NCI-H1930 (cell line): ENCODE results near the gene FNIP2.
"Not testable (repeated sequence)": the region's sequence is repeated elsewhere in the genome, so short reads cannot be mapped to it uniquely, and the experiment has no call there.

Source experiments
- DNase-seq, 2 experiments: peaks; one replicate each; lab custom pipeline; 2025; lab: John Stamatoyannopoulos, UW

The FNIP2 gene

DNA sequence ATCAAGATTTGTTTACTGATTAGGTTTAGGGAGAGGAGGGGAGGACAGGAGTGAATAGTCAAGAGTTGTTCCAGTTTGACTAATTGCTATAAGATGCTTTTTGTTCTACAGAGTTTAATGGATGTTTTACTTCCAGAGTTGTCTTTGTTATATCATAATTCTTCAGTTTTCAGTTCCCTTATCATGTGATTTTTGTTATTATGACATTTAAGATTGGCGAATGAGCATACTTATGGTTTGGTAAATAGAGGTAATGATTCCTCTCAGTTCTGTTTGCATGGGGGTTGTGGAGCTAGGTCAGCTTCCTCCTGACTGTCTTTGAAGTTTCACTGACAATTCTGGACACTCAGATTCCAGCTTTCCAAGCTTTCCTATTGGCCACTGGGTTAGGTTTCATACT is 24.6 kb downstream of the FNIP2 start:
- DNase-seq: not testable (repeated sequence)

GRCh38 chr4:158796370-158797140 is 27.7 kb downstream of the FNIP2 start:
- DNase-seq: no peak

- no peak for DNase-seq
Measured at GRCh38 chr4:158798062-158798461, 29.2 kb downstream of the FNIP2 start.

DNA sequence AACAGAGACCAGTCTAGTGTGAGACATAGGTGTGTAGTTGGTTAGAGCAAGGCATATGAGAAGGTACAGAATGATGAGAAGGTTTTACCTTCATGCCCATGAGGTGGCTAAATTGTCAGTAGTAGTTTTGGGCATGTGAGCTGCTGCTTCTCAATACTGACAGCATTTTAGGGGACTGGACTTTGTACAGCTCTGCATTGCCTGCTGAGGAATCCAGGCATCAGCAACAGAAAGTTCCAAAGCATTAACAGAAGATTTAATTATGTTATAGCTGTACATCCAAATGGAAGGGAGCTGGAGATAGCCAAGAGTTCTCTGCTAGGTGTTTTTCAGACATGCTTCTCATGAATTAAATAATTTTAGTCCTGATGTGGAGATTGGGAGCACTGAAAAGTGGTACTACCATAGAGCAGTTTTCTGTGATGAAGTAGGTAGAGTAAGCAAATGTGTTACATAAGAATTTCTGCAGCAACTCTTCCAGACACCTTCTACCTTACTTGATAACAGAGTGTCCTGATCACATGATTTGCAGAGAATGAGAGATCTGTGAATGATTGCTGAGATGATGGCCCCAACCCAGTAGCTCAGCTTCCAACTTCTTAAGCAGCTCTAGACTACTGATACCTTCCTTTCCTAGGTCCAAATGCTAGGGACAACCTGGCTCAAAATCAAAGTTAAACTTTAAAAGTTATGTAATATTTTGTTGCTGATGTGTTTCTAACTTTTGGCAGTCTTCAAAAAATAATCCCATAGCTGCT is 30.4 kb downstream of the FNIP2 start:
- no peak for DNase-seq

GRCh38 chr4:158799856-158800255 is 31.0 kb downstream of the FNIP2 start:
- DNase-seq: no peak

GRCh38 chr4:158801066-158801465 is 32.2 kb downstream of the FNIP2 start:
- no peak for DNase-seq

DNA sequence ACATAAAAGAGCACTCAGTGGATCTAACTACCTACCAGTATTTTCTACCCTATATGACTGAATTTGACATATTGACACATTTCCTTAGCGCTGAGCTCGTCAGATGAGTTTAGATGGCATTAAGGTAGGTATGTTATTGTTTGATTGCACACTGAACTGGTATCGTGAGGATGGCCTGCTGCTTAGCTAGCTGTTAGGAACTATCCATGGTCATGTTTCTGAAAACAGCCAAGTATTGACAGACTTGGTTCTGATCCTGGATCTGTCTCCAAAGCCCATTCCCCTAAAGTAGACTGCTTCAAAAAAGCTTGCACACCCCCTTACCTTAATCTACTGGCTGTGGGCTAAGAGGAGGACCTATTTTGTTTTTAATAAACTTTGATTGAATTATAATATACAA is 32.9 kb downstream of the FNIP2 start:
- DNase-seq: no peak

DNA sequence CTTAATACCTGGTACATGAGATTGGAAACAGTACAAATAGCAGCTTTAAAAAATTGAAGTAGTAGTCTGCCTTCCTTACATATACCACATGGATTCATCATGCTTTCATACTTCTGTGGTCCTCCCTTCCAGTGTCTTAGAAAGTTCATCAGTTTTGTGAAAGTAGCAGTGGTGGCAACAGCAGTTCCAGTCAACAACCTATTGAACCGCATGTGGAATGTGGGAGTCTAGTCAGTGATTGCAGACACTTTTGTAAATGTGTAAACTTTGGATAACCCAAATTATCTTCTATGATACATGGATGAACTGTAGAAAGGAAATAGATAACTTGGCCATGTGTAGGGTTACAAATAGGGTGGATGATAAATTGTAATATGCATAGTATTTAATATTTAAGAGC is 34.1 kb downstream of the FNIP2 start:
- no peak for DNase-seq

DNA sequence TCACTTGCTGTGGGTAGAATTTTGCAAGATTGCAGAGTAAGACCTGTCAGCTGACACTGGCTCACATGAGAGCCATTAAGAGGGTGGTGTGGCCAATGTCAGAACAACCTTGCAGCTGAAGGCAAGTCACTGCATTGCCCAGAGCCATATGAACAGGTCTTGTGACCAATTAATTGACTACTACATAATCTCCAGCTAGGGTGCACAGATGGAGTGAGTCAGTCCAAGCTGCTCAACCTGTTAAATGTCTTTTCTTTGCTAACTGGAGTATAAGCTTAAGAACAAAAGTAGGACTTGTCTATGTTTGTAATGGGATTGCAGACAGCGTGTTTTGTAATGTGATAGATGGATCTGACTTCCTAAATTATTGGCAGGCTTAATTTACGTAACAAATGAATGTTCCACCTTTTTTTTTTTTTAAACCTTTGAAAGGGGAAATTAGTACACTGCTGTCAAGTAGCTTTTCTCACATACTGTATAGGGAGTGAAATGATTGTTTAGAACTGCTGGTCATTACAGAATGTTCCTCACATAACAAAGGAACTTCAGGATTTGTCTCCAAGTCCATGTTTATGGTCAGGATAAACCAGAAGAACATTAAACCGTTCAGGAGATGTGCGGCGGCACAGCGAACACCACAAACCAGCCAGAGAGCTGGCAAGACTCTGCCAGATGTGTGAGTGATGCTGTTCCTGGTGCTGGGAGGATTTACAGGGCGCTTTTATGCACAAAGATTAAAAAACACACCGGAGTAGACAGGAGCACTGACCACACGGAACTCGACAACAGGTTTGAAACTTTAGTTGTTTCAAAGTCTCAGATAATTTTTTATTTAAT is 37.0 kb downstream of the FNIP2 start:
- no peak for DNase-seq

GRCh38 chr4:158807691-158808090 is 38.9 kb downstream of the FNIP2 start:
- no peak for DNase-seq

GRCh38 chr4:158808399-158808798 is 39.6 kb downstream of the FNIP2 start:
- DNase-seq: no peak

- DNase-seq: not testable (repeated sequence)
Measured at GRCh38 chr4:158809208-158809607, 40.4 kb downstream of the FNIP2 start.

GRCh38 chr4:158809611-158810486 is 41.0 kb downstream of the FNIP2 start:
- no peak for DNase-seq

DNA sequence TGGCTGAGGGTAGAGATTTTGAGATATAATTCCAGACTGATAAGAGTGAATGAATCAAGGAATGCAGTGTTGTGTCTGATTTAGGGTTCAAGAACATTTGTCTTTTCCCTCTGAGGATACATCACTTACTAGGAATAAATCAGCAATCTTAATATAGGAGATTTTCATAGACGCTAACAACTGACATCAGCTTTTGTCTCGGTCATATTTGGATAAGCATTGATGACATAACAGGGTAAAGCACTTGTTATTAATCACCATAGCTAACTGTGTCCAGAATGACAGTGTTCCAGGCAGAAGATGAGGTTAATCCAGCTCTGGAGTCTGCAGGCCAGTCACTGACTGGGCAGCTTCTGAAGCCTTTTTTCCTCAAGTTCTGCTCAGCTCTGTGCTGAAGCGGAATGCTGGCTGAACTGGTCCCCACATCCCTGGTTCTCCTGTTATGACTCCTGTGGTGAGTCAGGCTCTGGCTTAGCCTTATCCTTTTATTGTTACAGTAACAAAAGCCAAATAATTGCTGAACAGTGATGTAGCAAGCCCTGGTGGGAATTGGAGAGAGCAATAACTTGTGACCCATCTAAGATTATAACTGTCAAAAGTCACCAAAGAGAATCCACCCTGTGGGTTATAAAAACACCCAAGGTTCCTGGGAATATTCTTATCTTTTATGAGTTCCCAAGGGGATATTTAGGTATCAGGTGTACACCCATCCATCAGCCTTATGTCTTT is 41.8 kb downstream of the FNIP2 start:
- no peak for DNase-seq

DNA sequence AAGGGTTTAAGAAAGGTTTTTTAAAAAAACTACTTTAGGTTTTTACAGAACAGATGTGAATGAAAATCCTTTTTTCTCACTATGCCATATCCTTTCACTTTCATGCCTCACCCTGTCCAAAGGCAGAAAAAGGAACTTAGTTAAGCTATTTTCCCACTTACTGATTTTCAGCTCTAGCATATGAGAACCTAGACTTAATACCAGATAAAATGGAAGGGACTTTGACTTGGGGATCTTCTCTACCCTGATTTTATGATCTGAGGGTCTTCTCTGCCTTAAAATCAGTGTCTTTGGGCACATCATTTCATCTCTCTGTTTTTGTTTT is 42.4 kb downstream of the FNIP2 start:
- DNase-seq: no peak

- no peak for DNase-seq
Measured at GRCh38 chr4:158811704-158812103, 42.9 kb downstream of the FNIP2 start.

GRCh38 chr4:158812133-158812532 is 43.3 kb downstream of the FNIP2 start:
- no peak for DNase-seq

- DNase-seq: no peak
Measured at GRCh38 chr4:158812543-158812942, 43.7 kb downstream of the FNIP2 start.

DNA sequence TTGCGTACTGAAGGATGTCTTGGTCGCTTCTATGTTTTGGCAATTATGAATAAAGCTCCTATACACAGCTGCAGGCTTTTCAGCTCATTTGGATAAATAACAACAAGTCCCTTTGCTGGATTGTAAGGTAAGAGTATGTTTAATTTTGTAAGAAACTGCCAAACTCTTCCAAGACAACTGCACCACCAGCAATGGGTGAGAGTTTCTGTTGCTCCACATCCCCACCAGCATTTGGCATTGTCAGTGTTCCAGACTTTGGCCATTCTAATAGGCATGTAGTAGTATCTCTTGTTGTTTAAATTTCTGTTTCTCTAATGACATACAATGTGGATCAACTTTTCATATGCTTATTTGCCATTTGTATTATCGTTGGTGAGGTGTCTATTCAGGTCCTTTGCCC is 44.3 kb downstream of the FNIP2 start:
- no peak for DNase-seq

DNA sequence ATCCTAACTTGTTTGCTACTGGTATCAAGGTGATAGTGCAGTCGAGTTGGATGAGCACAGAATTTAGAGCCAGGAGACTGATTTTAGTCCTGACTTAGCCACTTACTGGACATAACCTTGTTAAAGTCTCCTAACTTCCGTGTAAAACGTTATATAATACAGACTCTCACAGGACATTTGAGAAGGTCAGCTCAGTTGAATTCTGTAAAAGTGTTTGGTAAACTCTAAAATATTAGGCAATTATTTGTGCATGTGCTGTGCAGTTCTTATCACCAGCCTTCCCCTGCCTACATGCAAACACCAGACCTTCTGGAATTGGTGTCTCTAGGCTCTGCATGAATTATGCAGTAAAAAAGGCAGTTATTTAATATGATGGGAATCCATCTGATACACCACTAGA is 45.4 kb downstream of the FNIP2 start:
- no peak for DNase-seq
